A172 (cell line): ENCODE data around the gene CTCFL. TPM values are rescaled to one million over a fixed set of nuclear protein-coding genes. Genes with fewer than 3 reads are reported as not detected.

ENCODE experiments used
- DNase-seq: peaks from one replicate; pipeline ENCODE4 v3.0.0-alpha.2; 2015; ENCODE audit warnings: low spot score
- total RNA-seq: library from RNA; depleted of rRNA; stranded (reverse); fragments of >200 nt; shearing (Covaris generic); gene quantifications from 2 replicates; pipeline ENCODE4 v1.2.3, GENCODE V29; 2014

The CTCFL gene
- total RNA-seq, 1 experiment from 2014 or later: not detected

GRCh38 chr20:57560554-57561355 lies 35.8 kb upstream of the CTCFL start, which contains the start of gene PCK1:
Gene PCK1, plus strand, starts transcription at chr20:57561110. Its CDS starts 302 bp downstream, at chr20:57561412.
- DNase-seq: no peak

- DNase-seq: no peak
Observed at GRCh38 chr20:57559658-57560553, 35.0 kb upstream of the CTCFL start.

DNA sequence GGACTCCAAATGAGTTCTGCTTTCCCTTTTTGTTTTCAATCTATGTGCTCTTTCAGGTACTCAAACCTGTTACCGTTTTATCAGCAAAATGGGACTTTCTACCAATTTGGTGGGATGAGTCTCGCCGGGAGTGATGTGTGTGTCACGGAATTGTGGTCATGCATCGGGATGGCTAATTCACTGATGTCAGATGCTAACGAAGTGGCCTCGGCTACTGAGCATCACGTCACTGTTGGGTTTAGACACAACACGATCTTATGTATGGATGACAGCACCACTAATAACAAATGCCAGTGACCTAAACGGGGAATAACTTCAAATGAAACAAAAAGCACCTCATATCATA lies 34.3 kb upstream of the CTCFL start:
- DNase-seq: no peak

DNA sequence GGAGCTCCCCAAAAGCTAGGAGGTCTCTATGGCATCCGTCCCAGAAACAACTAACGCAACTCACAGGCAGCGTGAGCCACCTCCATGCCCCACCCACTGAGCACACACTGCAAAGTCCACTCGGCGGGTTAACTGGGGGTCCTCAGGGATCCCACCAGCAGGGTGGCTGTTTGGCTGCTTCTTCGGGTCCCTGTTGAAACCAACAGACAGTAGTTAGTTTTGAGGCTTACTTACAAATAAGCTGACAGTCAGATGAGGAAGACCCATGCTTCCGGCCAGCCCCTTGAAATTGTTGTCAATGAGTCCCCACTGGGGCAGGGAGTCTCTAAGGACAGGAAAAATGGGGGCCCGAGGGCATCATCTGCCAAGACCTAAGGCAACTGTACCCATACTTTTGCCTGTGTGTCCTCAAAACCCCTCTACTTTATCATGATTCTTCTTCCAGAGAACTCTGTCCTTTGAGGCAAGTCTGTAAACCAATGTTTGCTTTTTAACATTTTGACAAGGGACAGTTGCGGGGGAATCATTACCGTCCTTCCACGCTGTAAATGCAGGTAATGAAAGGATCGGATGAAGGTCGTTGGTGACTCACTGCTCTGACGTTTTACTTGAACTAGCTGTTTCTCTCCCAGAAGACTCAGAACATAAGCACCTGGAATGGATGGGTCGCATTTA lies 33.8 kb upstream of the CTCFL start:
- no peak for DNase-seq

DNA sequence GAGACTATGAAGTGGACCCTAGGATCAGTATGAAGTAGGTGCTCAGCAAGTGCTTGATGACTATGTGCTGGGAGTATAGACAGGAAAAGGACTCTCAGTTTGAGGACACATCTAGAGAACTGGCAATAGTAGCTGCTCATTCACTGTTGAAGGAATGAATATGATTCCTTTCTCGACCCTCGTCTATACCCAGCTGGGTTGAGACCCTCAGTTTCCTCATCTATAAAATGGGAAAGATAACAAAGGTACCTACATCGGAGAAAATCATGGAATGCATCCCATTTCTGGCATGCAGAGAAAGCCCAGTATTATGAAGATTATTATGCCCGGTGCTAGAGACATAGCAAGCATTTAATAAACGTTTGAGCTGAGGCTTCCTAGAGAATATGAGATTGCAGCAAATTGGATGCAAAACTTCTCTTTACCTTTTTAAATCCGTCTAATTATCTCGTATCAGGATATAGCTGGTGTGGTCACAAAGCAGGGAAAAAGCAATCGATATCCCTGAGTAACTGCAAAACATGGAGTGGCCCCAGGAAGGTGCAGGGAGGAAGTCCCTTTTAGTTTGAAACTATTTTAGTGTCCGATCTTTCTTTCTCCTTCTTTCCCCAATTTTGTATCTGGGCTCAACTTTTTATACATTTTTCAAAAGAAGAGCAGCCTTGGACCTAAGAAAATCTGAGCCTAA lies 33.1 kb upstream of the CTCFL start:
- DNase-seq: no peak

- no peak for DNase-seq
Observed at GRCh38 chr20:57556980-57557274, 32.0 kb upstream of the CTCFL start.

DNA sequence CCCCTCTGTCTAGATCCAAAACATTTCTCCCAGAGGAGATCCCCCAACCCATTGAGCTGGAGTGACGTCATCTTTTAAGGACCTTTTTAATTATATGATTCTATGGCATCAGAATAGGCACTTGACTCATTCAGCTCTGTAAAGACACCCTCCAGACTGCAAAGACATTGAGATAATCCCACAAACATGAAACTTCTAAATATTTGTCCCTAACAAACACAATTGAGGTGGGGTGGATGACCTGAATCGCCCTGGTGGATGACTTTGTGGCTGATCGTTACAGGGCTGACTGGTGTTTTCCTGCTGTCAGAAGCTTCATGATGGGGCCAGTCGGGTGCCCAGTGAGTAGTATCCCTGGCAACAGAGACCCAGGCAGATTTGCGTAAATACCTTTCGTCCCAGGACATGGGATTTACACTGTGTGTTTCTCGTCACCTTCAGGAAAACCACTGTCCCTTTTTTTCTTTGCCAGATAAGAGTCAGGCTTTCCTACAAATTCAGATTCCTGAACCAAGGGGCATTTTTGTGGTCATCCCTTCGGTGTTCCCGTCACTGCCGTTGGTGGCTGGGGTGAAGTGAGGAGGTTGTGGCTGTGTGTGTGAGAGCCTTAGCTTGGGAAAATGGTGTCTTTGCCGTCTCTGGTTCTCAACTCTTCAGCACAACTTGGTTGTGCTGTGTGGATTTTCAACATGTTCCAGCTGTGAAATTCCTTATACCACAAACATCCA lies 30.7 kb upstream of the CTCFL start:
- DNase-seq: no peak

DNA sequence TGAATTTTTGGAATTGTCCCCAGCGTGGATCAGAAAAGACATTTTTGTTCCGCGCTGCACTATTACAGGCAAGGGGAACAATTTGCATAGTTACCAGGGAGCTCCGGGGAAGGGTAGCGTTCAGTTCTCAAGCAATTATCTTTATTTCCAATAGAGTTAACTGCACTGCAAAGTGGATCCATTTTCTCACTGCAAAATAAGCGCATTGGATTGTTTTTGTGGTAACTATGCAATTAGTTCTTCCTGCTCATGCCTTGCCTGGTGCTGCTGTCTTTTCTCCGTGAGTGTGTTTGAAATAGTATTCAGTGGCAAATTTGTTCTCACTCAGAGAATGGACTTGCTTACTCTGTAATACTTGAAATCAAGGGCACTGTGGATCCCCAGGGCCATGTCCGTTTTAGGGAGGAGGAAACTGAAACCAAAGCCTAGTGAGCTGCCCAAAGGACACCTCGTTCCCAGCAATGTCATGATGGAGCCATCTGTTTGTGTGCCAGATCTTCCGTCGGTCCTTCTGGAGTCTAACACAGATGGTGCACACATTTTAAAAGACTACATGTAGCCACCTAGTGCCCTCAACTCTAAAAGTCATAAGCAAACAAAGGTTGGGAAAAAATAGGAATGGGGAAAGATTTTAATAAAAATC lies 28.6 kb upstream of the CTCFL start:
- no peak for DNase-seq

GRCh38 chr20:57552471-57552870 lies 27.5 kb upstream of the CTCFL start:
- no peak for DNase-seq

- no peak for DNase-seq
Observed at GRCh38 chr20:57548177-57549058, 23.5 kb upstream of the CTCFL start.

- DNase-seq: no peak
Observed at GRCh38 chr20:57546956-57547649, 22.2 kb upstream of the CTCFL start.

DNA sequence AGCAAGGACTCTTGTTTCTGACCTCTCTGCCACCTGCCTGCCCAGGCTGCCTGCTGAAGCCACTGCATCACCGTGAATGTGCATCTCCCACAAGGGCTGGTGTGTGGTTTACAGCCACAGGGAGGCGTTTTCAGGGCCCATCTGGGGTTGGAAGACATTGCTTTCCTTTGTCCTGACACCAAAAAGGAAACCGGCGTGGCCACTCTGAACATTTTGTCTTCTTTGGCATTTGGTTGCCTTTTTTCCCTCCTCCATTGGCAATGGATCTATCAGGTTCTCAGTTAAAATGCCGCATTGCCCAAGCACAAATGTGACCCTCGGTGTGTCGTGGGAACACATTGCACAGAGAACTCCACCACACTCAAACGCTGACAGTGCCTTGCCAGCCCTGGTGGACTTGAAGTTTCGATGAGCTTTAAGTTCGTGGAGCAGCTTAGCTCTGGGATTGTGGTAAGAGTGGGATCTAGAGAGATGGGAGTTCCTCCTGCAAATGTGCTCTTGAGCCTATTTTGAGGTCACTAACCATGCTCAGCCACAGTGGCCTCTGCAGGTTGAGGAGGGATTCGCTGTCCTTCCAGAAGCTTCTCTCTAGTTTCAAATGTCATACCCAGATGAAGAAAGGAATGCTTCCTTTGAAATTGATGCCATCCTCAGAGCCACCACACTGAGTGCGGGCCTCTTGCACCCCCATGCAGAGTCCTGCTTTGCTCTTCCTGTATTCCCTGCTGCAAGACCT lies 21.2 kb upstream of the CTCFL start:
- no peak for DNase-seq

DNA sequence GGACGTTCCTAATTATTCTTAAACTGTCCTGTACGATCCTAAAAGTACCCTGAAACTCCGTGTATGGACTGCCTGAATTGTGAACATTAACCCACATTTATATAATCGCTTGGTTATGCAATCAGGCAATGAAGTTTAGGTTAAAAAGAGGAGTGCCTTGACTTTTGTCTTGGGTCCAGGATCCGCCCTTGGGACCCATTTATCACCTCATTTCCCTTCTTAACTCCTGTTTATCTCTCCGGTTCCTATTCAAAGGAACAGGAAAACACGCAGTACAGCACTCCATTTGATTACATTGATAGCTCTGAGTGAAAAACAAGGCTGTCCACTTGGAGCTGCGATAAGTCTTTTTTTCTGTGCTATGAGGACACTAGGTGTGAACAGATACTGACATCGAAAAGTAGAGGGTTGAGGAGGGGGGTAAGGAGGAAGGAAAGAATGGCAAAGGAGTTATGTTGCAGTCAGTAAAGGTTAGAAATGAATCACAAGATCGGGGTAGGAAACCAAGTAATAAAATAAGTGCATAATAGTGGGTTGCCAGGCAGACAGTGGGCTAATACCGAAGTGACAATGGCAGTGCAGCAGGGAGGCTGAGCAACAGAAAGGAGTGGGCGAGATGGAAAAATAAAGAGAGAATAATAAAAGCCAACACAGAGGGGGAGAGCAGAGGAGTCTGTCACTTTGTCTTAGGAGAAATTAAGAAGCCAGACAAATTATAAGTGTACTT lies 20.1 kb upstream of the CTCFL start:
- no peak for DNase-seq

DNA sequence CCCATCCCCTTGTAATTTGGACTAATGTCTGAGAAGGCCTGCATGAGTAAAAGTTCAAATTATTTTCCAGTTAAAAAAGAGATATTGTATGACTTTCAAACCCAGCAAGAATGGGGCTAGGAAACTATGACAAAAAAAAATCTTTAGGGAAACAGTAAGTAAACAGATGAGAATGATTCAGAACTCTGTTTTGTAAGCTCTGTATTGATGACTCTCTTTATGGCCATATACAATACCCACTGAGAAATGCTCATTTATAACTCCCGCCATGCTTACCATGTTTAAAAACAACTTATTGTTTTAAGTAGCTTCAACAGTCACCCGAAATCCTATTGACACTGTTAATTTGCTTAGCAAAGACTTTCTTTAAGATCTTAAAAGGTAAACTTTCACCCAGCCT lies 18.8 kb upstream of the CTCFL start:
- no peak for DNase-seq

DNA sequence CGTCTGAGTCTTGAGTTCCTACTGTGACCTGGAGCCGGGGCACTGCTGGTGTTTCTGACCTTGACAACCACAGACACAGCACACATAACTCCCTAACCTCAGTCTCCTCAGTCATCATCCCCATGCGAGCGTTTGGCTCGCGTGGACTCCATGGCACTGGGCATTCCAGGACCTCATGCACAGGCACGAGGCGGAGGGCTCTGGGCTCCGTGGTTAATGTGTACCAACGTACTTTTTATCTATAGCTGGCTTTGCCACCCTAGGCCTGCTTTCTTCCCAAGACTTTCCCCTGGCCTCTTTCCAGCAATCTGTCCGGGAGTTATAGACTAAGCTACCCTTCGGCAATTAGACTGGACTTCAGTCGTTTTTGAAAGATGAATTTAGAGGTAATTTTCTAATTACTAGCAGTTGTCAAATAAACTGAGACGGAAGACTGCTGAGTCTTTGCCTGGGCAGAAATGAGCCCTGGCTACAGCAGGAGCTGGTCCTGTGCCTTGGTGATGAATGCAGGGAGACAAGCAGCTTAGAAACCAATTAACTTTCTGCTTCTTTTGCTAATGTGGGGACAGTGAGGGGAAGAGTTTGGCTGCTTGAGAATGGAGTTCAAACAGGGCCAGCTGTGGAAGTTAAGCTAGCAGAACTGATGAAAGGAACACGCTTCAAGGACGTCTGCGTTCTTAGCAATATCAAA lies 16.1 kb upstream of the CTCFL start:
- DNase-seq: no peak

DNA sequence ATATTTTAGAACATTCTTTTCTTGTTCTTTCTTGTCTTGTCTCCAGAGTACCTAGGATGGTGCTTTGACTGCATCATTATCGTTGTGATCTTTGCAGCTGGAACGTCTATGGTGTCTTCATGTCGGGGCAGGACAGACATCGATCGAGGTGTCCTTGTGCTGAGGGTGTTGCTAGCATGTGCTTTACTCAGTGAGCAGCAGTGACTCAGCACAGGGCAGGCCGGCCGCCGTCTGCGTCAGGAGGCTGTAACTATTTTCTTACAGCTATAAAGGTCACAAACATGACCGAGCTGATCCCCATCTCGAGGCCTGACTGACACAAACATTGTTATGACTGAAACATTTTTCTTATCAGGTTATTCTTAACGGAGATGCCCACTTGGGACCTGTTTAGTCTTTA lies 14.9 kb upstream of the CTCFL start:
- DNase-seq: no peak

DNA sequence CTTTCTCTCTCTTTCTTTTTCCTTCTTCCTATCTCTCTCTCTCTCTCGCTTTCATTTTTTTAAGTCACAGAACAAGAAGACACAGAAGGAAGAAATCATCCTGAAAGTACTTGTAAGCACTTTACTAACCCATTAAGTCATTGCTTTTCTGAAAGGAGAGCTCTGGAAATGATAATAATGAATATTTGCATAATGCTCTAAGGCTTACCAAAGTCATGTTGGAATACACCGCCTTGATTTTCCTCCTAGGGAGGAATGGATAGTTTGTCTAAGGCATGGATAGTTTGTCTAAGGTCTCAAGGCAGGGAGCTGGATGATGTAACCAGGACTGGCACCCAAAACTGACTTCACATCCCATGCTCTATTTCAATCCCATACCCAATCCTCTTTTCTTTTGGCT lies 12.9 kb upstream of the CTCFL start:
- no peak for DNase-seq
